Karpas-422 (cell line): ENCODE data around the gene DCST2. TPM values are rescaled to one million over a fixed set of nuclear protein-coding genes. Genes with fewer than 3 reads are reported as not detected.

Source experiments
- DNase-seq: peaks from one replicate; pipeline ENCODE4 v3.0.0-alpha.2; 2015
- H2AFZ ChIP-seq: fragments of 200-600 bp; sonication (generic); 2 replicates; pipeline ENCODE4 v1.6.1; 2014; ENCODE audit warnings: antibody characterized with exemption, low read length, mixed read lengths
- H3K27ac ChIP-seq: fragments of 200-600 bp; sonication (generic); 2 replicates; pipeline ENCODE4 v1.5.1; 2014; ENCODE audit warnings: mild to moderate bottlenecking, low read length, moderate library complexity
- H3K27me3 ChIP-seq: fragments of 200-600 bp; sonication (generic); 2 replicates; pipeline ENCODE4 v1.6.1; 2014; ENCODE audit warnings: low read length, mixed read lengths
- H3K36me3 ChIP-seq: fragments of 200-600 bp; sonication (generic); 2 replicates; pipeline ENCODE4 v1.6.1; 2014; ENCODE audit warnings: low read length, mixed read lengths; ENCODE audit not compliant: insufficient read depth
- H3K4me1 ChIP-seq: fragments of 200-600 bp; sonication (generic); 2 replicates; pipeline ENCODE4 v1.6.1; 2014; ENCODE audit warnings: mild to moderate bottlenecking, low read length, mixed read lengths
- H3K4me2 ChIP-seq: fragments of 200-600 bp; sonication (generic); 2 replicates; pipeline ENCODE4 v1.6.1; 2014; ENCODE audit warnings: low read length, low read depth, mild to moderate bottlenecking; ENCODE audit not compliant: poor library complexity, severe bottlenecking
- H3K4me3 ChIP-seq: fragments of 200-600 bp; sonication (generic); 2 replicates; pipeline ENCODE4 v1.5.1; 2014; ENCODE audit warnings: mild to moderate bottlenecking, antibody characterized with exemption, low read length, mixed read lengths
- H3K79me2 ChIP-seq: fragments of 200-600 bp; sonication (generic); 2 replicates; pipeline ENCODE4 v1.6.1; 2014; ENCODE audit warnings: mild to moderate bottlenecking, low read length, mixed read lengths
- H3K9ac ChIP-seq: fragments of 200-600 bp; sonication (generic); 2 replicates; pipeline ENCODE4 v1.6.0; 2014; ENCODE audit warnings: low read length
- H3K9me2 ChIP-seq: fragments of 200-600 bp; sonication (generic), shearing (Covaris generic); replicated peaks from 2 replicates; pipeline ENCODE4 v1.6.0; 2014; ENCODE audit warnings: mild to moderate bottlenecking, low read length, moderate library complexity; ENCODE audit not compliant: insufficient read depth
- H3K9me3 ChIP-seq: fragments of 300-700, 200-600 bp; sonication (generic); 2 replicates; pipeline ENCODE4 v1.6.1; 2014; ENCODE audit warnings: low read length, mixed read lengths
- H4K20me1 ChIP-seq: fragments of 200-600 bp; sonication (generic); 2 replicates; pipeline ENCODE4 v1.6.1; 2014; ENCODE audit warnings: mild to moderate bottlenecking, antibody characterized with exemption, low read length, low read depth; ENCODE audit not compliant: insufficient read depth
- total RNA-seq: library from RNA; depleted of rRNA; stranded (reverse); fragments of >200 nt; shearing (Covaris generic); gene quantifications from 2 replicates; pipeline ENCODE4 v1.2.3, GENCODE V29; 2014; ENCODE audit warnings: low replicate concordance

DCST2 gene
- total RNA-seq, 1 experiment from 2014 or later: 3.5 TPM

DNA sequence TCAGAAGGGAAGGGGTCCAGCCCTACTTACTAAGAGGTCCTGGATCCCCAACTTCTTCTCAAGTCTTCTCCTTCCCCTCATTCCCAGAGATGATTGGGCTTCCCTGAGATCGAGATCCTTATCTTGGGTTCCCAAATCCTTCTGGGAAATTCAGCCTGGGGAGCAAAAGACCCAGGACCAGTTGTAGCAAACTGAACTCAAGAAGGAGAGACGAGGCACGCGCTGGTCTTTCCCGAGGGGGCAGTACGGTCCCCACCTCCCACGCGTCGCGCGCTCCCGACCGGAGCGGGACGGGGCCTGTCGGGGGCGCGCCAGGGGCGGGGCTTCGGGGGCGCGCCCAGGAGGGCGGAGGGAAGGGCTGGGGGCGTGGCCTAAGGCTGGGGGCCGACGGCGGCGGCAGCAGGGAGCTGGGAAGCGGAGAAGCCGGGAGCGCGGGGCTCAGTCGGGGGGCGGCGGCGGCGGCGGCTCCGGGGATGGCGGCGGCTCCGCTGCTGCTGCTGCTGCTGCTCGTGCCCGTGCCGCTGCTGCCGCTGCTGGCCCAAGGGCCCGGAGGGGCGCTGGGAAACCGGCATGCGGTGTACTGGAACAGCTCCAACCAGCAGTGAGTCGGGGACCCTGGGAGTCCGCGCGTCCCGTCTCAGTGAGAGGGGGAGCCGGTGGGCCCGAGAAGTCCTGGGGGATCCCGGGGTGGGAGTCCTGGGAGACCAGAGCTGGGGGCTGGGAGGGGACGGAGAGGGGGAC lies 45.1 kb upstream of the DCST2 start, which contains the start of gene EFNA3:
EFNA3 (plus strand) TSS at position 369 of the 741 bp plus-strand sequence; CDS start at position 474, 105 bp downstream.
- Histone ChIP-seq H3K9me3 (no peaks in the 10 kb centered on the region), H3K9ac (peak within 1 kb of the TSS; percentile 62), H4K20me1 (0 out of 2 replicates have a peak, but pooled peaks cover 3% of the 10 kb centered on the region), H3K4me2 (peak within 1 kb of the TSS; percentile 78), H3K4me1 (peaks cover 51% of the 10 kb centered on the region), H2AFZ (peak within 1 kb of the TSS; percentile 56; the same call in 1 of the 2 replicates), H3K79me2 (no peaks in the 10 kb centered on the region), H3K36me3 (no peaks in the 10 kb centered on the region), H3K27ac (no peak within 1 kb of the TSS), H3K9me2 (no peaks in the 10 kb centered on the region), H3K27me3 (no peaks in the 10 kb centered on the region), H3K4me3 (peak within 1 kb of the TSS; percentile 68)
- DNase-seq: peak; percentile 82

DNA sequence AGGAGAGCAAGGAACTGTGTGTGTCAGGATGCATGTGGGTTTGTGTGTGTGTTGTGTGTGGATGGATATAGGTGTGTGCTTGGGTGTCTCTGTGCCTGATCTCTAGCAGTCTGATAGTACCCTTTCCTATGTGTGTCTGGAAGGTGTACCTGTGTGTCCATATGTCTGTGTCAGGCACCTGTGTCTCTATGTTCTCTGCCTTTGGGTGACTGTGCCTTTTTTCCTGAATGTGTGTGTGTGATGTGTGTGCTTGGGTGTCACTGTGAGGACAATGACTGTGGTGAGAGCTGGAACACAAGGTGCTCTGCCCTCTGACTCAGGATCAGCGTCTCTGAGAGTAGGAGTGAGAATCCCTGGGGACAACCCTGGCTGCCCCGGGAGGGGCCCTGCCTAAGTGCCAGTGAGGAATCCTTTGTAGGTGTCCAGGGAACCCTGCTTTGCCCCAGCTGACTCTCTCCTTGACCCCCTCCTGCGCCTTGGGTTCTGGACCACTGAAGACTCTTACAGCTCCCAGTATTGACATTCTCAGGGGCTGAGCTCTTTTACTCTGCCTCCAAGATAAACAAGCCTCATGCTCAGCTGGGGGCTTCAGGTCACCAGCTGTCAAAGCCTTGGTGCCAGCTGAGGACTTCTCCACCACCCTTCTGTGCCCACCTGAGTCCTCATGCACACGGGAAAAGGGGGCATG lies 44.3 kb upstream of the DCST2 start:
- H3K4me1 ChIP-seq: peaks cover 43% of the 10 kb centered on the region
- H3K27me3 ChIP-seq: no peaks in the 10 kb centered on the region
- no peak for DNase-seq
- no peaks in the 10 kb centered on the region for H3K79me2 ChIP-seq
- no peak overlapping the region for H3K27ac ChIP-seq
- no peak overlapping the region; the same call in 1 of the 2 replicates for H3K4me3 ChIP-seq
- H3K36me3 ChIP-seq: no peaks in the 10 kb centered on the region
- no peak overlapping the region for H2AFZ ChIP-seq
- 0 out of 2 replicates have a peak, but pooled peaks cover 3% of the 10 kb centered on the region for H4K20me1 ChIP-seq
- H3K9me3 ChIP-seq: no peaks in the 10 kb centered on the region
- no peaks in the 10 kb centered on the region for H3K9me2 ChIP-seq
- H3K9ac ChIP-seq: no peak overlapping the region
- peak overlapping the region; percentile 78 for H3K4me2 ChIP-seq

GRCh38 chr1:155077346-155077745 lies 43.8 kb upstream of the DCST2 start:
- Histone ChIP-seq H3K4me3 (no peak overlapping the region), H3K4me1 (peaks cover 40% of the 10 kb centered on the region), H3K79me2 (no peaks in the 10 kb centered on the region), H3K4me2 (no peak overlapping the region), H3K27ac (no peak overlapping the region), H3K36me3 (no peaks in the 10 kb centered on the region), H4K20me1 (0 out of 2 replicates have a peak, but pooled peaks cover 6% of the 10 kb centered on the region), H3K9me3 (no peaks in the 10 kb centered on the region), H3K27me3 (no peaks in the 10 kb centered on the region), H3K9me2 (no peaks in the 10 kb centered on the region), H2AFZ (no peak overlapping the region), H3K9ac (no peak overlapping the region)
- no peak for DNase-seq

- Histone ChIP-seq H3K4me2 (no peak overlapping the region), H4K20me1 (0 out of 2 replicates have a peak, but pooled peaks cover 8% of the 10 kb centered on the region), H3K79me2 (no peaks in the 10 kb centered on the region), H3K4me3 (no peak overlapping the region), H2AFZ (no peak overlapping the region), H3K27me3 (no peaks in the 10 kb centered on the region), H3K9ac (no peak overlapping the region), H3K4me1 (peaks cover 43% of the 10 kb centered on the region), H3K36me3 (no peaks in the 10 kb centered on the region), H3K27ac (no peak overlapping the region), H3K9me2 (no peaks in the 10 kb centered on the region), H3K9me3 (no peaks in the 10 kb centered on the region)
- DNase-seq: no peak
Measured at GRCh38 chr1:155076371-155076770, 42.8 kb upstream of the DCST2 start.

- no peak overlapping the region for H3K4me3 ChIP-seq
- H3K27ac ChIP-seq: no peak overlapping the region
- H3K79me2 ChIP-seq: no peaks in the 10 kb centered on the region
- 0 out of 2 replicates have a peak, but pooled peaks cover 8% of the 10 kb centered on the region for H4K20me1 ChIP-seq
- H3K9ac ChIP-seq: no peak overlapping the region
- H3K36me3 ChIP-seq: no peaks in the 10 kb centered on the region
- no peaks in the 10 kb centered on the region for H3K9me3 ChIP-seq
- no peak for DNase-seq
- no peaks in the 10 kb centered on the region for H3K9me2 ChIP-seq
- peaks cover 43% of the 10 kb centered on the region for H3K4me1 ChIP-seq
- no peaks in the 10 kb centered on the region for H3K27me3 ChIP-seq
- H2AFZ ChIP-seq: no peak overlapping the region
- no peak overlapping the region for H3K4me2 ChIP-seq
Measured at GRCh38 chr1:155075535-155075934, 42.0 kb upstream of the DCST2 start.

DNA sequence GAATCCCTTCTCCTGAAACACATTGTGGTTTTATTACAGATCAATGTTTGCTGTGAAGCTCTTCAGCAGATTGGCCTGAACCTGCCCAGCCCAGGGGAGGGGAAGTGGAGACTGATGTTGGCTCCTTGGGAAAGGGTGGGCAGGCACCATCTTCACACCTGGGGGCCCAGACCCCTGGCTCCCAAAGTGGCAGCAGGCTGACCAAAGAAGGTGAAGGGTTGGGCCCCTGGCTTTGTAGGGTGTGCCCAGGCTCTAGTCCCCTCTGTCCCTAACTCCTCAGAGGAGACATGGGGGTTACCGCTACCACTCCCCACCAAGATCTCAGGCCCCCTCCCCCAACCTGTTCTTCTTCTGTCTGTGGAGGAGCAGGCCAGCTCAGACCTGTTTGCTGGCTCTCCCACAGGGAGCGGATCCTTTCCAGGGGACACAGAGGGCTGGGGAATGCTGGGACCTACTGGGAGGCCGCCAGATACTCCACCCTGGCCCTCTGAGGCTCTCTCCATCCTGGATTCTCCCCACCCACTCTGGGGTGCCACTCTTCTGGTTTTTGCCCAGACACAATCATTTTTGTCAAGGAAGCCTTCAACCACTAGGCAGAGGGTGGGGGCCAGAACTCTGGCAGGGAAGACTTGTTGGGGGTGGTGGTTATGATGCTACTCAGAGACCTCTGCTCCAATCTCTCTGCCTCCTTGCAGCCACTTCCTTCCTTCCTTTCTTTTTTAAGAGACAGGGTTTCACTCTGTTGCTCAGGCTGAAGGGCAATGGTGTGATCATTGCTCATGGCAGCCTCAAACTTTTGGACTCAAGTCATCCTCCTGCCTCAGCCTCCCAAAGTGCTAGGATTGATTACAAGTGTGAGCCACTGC lies 40.0 kb upstream of the DCST2 start:
- Histone ChIP-seq H2AFZ (no peak overlapping the region), H3K9me2 (no peaks in the 10 kb centered on the region), H3K79me2 (no peaks in the 10 kb centered on the region), H3K4me2 (no peak overlapping the region), H3K36me3 (no peaks in the 10 kb centered on the region), H3K4me3 (no peak overlapping the region), H4K20me1 (0 out of 2 replicates have a peak, but pooled peaks cover 8% of the 10 kb centered on the region), H3K9ac (no peak overlapping the region), H3K27me3 (no peaks in the 10 kb centered on the region), H3K27ac (no peak overlapping the region), H3K4me1 (peaks cover 43% of the 10 kb centered on the region), H3K9me3 (no peaks in the 10 kb centered on the region)
- no peak for DNase-seq

DNA sequence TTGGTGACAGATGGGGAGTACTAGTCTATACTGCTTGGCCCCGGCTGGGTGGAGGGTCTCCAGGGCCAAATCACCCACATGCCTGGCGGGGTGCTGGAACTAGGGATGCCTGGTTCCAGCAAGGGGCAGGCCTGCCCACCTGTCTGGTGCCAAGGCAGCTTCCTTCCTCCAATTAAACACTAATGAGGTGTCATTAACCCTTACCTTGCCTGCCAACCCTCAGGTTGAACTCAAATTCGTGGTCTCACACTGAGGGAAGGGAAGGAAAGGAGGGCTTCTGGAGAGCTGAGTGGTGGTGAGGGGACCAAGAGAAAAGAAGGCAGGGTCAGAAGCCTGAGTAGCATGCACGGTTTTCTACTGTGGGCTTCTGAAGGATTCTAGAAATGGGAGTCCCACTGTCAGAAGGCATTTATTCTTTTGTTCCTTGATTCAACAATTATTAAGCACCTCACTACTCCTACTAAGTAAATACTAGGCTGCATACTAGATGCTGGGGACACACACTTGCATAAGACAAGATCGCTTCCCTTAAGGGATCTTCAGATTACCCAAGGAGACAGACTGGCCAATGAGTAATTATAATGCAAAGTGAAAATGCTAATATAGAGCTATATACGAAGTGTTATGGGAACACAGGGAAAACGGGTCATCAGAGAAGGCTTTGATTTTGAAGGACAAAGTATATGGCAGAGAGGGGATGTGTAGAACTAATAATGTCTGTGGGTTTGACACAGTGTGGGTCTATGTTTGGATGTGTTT lies 39.1 kb upstream of the DCST2 start:
- H3K9me2 ChIP-seq: no peaks in the 10 kb centered on the region
- no peaks in the 10 kb centered on the region for H3K27me3 ChIP-seq
- H3K9me3 ChIP-seq: no peaks in the 10 kb centered on the region
- DNase-seq: no peak
- no peaks in the 10 kb centered on the region for H3K36me3 ChIP-seq
- no peak overlapping the region for H3K4me3 ChIP-seq
- H3K79me2 ChIP-seq: no peaks in the 10 kb centered on the region
- H4K20me1 ChIP-seq: 0 out of 2 replicates have a peak, but pooled peaks cover 5% of the 10 kb centered on the region
- no peak overlapping the region for H3K27ac ChIP-seq
- H2AFZ ChIP-seq: no peak overlapping the region
- no peak overlapping the region for H3K4me2 ChIP-seq
- H3K4me1 ChIP-seq: peaks cover 39% of the 10 kb centered on the region
- H3K9ac ChIP-seq: no peak overlapping the region
